ENCODE results near the gene COPS9.

- no peak for TF ChIP-seq POLR2AphosphoS5 (IDR thresholded peaks at IDR 0.05)
- TF ChIP-seq, protein P1, sequence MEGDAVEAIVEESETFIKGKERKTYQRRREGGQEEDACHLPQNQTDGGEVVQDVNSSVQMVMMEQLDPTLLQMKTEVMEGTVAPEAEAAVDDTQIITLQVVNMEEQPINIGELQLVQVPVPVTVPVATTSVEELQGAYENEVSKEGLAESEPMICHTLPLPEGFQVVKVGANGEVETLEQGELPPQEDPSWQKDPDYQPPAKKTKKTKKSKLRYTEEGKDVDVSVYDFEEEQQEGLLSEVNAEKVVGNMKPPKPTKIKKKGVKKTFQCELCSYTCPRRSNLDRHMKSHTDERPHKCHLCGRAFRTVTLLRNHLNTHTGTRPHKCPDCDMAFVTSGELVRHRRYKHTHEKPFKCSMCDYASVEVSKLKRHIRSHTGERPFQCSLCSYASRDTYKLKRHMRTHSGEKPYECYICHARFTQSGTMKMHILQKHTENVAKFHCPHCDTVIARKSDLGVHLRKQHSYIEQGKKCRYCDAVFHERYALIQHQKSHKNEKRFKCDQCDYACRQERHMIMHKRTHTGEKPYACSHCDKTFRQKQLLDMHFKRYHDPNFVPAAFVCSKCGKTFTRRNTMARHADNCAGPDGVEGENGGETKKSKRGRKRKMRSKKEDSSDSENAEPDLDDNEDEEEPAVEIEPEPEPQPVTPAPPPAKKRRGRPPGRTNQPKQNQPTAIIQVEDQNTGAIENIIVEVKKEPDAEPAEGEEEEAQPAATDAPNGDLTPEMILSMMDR (IDR thresholded peaks at IDR 0.05), result no peak
- TF ChIP-seq POLR2A (IDR thresholded peaks at IDR 0.05), result no peak
Measured at GRCh38 chr2:240125742-240126141, 10.4 kb downstream of the COPS9 start.
